Measurements from ENCODE around the gene FADS3.
"Not testable (repeated sequence)": the region's sequence is repeated elsewhere in the genome, so short reads cannot be mapped to it uniquely, and the experiment has no call there.

FADS3 gene

DNA sequence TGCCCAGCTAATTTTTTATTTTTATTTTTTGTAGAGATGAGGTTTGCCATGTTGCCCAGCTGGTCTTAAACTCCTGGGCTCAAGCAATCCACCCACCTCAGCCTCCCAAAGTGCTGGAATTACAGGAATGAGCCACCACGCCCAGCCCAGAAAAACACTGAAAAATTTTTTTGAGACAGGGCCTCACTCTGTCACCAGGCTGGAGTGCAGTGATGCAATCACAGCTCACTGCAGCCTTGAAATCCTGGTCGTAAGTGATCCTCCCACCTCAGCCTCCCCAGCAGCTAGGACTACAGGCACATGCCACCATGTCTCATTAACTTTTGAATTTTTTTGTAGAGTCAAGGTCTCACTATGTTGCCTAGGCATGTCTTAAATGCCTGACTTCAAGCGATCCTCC lies 9.1 kb downstream of the FADS3 start:
- H3K4me3 ChIP-seq (ENCODE audit: low read depth, low read length): not testable (repeated sequence)

DNA sequence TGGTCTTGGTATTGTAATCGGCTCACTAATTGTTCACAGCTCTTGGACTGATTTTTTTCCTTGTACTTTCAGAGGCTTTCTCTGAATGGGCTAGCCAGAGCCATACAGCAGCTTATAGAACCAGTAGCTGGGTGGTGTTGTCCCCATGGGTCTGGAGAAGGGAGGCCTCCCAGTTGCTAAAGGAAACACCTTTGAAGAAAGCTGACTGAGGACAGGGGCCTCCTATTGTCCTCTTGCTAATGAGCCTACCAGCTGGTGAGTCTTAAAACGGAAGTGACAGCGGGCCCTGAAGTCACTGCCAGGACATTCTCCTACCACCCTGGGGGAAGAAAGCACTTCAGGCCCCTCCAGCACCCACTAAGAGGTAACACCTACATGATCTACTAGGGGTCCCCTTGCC lies 9.9 kb downstream of the FADS3 start:
- no peak overlapping the region for H3K4me3 ChIP-seq (ENCODE audit: low read depth, low read length)

DNA sequence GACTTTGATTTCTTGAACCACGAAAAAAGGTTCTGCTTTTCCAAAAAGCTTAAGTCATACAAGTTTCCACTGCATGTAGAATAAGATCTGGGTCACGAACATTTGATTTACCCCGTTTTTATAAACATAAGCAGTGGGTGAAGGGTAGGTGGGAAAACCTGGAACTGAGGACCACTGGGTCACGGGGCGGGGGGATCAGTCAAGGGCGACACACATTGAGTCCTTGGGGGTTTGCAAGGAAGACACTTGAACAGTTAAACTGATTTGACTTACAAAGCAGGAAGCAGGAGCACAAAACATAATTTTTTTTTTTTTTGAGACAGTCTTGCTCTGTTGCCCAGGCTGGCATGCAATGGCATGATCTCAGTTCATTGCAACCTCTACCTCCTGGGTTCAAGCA lies 10.9 kb downstream of the FADS3 start:
- H3K4me3 ChIP-seq (ENCODE audit: low read depth, low read length): no peak overlapping the region

DNA sequence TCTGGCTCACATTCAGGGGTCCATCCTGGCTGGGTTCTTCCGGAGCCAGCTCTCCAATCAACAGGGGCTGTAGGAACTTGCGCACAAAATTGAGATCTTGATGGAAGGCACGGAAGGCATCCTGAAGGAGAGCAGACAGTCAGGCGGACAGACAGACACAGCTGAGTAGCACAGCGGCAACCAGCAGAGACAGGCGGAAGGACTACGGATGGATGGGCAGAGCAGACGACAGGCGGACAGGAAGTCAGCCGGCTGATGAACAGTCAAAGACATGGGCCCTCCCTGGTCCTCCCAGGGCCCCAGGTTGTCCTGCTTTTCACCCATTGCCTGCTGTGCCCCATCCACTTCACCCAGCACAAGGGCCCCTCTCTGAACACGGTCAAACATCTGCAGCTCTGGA lies 11.3 kb downstream of the FADS3 start:
- no peak overlapping the region for H3K4me3 ChIP-seq (ENCODE audit: low read depth, low read length)

DNA sequence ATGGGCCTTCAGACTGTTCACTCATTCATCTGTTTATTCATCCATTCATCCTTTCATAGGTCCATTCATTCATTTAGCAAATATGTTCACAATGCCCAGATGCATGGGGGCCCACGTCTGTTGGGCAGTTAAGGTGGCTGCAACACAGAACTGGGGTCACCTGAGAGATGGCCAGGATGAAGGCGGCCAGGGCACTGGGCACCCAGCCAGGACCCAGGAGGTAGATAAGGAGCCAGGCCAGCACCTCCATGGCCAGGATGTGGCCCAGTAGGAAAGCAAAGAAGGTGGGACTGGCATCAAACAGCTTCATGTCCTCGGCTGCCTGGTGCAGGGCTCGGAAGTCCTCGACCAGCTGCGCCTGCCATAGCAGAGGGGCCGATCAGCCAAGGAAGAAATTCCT lies 12.2 kb downstream of the FADS3 start:
- no peak overlapping the region for H3K4me3 ChIP-seq (ENCODE audit: low read depth, low read length)

DNA sequence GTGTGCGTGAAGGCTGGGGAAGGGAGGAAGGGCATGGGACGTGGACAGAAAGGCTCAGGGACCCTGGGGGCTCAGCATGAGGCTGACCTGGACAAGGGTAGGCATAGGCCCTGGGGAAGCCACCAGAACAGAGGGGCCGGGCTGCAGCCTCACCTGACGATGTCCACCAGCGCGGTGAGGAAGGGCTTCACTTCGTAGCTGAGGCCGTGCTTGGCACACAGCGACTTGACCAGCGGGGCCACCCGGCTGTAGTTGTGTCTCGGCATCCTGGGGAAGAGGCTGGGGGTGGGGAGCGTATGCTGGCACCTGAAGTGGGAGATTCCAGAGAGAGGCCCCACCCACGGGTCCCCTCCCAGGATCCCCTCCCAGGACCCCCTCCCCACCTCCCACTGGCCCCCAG lies 15.6 kb downstream of the FADS3 start:
- H3K4me3 ChIP-seq (ENCODE audit: low read depth, low read length): no peak overlapping the region

DNA sequence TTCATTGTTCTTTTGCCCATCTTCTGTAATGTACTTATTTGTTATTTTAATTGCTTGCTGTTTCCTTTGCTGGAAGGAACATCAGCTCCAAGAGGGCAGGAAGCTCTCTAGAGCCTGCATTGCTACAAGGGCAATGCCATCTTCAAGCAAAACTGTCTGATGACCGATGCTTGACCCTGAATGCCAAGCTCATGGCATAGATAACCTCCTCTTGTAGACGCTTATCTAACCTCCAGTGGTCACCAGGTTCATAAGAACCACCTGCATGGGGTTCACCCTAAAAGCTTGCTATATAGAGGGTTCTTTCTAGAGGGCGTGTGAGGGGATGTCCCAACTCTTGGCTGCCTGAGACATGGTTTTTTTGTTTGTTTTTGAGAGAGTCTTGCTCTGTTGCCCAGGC lies 16.5 kb downstream of the FADS3 start:
- no peak overlapping the region for H3K4me3 ChIP-seq (ENCODE audit: low read depth, low read length)

DNA sequence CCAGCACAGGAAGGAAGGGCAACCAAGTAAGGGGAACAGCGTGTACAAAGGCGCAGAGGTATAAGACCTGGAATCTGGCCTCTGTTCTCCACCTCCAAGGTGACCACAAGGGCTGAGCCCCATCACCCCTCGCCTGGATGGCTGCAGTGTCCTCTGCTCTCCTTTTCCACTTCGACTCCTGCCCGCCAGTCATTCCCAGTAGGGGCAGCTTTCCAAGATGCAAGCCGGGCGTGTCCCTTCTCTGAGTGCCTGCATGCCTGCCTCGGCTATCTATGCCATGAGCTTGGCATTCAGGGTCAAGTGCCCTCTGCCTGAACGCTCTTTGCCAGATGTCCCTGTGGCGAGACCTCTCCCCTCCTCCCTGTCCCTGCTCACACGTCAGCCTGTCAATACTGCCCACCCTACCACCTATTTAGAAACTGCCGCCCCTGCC lies 17.0 kb downstream of the FADS3 start:
- H3K4me3 ChIP-seq (ENCODE audit: low read depth, low read length): no peak overlapping the region

DNA sequence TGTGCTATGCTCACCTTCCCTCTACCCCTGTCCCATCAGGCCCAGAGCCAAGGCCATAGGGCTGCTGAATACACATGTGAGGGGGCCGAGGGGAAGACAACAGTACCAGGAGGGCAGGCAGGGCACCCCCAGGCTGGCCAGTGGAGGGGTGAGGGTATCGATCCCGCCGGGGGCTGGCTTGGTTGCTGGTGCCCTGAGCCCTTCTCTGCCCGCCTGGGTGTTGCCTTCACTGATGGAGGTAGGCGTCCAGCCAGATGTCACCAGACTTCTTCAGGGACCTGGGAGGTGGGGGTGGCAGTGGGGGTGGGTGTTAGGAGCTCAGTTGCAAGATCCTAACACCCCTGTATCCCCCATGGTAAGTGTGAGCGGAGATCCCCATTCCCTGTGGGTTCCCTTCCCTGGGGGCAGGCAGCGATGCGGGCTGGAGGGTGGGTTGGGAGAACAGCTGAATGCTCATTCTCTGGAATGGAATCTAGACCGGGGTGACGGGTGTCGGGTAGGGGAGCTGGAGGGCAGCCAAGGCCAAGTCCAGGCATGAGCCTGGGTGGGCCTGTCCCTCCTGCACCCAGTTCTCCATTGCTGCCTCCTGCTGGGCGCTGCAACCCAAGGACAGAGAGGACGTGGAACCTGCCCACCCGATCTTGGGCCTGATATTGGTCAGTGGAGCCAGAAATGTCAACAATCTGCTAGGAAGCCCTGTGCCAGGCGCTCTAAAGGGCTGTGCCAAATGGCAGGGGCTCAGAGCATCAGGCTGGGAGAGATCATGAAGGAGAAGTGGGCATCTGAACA lies 17.6 kb downstream of the FADS3 start:
- H3K4me3 ChIP-seq (ENCODE audit: low read depth, low read length): no peak overlapping the region

DNA sequence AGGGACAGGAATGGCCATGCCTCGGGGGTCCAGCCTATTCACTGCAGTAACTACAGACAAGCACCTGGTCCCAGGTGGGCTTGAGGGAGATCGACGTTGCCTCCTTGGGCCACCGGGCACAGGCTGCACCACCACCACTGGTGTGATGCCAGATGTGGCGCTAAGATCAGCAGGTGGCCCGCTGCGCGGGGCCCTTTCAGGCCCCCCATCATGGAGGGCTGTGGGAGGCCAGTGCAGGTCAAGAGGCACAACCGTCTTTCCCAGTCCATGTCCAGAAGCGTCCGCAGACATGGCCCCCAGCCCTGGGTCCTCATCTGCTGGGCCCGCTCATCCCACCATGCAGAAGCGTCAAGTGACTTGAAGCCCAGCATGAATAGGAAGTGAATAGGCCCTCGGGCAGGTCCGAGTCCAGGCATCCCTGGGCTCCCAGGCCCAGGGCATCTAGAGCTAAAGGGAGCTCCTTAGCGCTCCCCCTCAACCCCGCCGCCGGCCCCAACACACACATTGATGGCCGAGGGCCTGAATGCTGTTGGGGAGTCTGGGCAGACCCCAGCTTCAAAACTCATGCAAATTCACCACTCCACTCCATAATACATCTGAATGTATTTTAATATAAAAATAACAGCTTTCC lies 18.3 kb downstream of the FADS3 start:
- no peak overlapping the region for H3K4me3 ChIP-seq (ENCODE audit: low read depth, low read length)

DNA sequence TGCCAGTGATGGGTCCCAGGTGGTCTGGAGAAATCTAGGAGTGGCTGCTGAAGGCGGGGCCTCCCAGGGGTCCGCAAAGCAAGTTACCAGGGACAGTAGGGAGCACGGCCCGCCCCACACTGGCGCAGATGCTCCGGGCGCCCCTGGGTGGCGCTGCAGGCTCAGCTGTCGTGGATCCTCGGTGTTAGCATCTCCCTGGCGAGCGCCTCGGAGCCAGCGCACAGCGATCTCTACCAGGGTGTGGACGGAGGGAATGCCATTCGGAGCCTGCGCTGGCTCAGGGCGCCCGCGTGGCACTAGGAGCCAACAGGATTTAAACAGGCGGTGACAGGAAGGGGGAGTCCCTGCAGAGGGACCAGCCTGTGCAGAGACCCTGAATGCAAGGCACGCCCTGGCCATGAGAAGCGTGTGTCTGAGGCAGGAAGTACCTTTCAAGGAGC lies 20.2 kb downstream of the FADS3 start:
- H3K4me3 ChIP-seq (ENCODE audit: low read depth, low read length): no peak overlapping the region

DNA sequence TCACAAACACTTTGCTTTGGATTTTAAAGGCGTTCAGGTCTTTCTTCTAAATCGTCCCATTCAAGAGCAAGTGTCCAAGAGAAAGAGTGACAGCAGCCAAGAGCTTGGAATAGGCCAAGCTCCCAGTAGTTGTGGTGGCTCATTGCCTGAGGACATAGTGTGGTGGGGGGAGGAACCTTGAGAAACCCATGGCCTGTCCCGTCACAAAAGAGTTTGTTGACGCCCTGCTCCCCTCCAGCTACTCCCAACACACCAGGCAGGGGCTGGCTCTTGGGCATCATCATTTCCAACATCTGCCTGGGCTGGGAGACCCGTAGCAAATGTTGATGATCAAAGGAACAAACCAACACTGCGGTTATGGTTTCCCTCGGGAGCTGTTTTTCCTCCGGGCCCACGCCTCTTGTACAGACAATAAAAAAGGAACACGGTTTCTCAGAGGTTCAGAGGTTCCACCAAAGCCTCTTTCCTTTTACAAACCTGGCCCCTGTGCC lies 20.8 kb downstream of the FADS3 start:
- no peak overlapping the region for H3K4me3 ChIP-seq (ENCODE audit: low read depth, low read length)

DNA sequence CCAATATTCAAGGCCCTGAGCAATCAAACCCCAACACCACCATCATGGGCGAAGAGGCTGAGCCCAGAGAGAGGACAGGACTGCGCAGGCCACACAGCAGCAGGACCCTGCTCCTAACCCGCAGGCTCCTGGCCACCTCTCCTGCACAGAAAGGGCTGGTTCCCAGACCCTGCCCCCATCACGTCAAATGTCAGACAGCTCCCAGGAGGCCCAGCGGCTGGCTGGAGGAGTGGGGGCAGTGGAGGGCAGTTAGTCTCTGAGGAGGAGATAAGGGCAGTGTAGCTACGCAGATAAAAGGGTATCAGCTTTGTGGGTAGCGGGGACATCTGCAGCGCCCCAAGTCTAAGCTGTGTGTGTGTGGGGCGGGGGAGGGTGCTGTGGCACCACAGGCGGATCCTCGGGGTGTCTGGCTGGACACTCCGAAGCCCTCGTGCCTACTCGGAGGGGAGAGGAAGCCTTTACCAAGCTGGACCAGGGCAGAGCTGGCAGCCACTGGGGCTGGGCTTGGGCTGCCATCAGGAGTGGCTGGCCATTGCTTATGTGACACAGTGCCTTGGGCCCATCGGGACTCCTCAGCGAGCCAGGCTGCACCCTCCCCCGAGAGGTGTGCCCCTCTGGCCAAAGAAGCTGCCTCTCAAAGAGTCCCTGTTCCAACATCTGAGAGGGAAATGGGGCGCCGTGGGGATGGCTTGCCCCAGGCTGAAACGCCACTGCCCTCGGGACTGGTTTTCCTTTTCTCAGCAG lies 21.5 kb downstream of the FADS3 start:
- no peak overlapping the region for H3K4me3 ChIP-seq (ENCODE audit: low read depth, low read length)

DNA sequence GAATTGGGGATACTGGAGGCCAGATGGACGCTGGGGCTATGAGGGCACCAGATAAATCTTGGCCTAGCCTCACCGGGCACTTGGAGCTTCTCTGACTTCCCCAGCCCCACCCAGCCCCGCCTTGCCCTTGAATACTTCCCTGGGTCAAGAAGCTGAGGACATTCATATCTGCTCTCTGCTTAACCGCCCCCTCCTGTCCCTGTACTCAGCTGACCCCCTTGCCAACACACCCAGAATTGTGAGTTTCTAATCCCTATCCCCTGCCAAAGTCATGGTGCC lies 22.0 kb downstream of the FADS3 start:
- H3K4me3 ChIP-seq (ENCODE audit: low read depth, low read length): no peak overlapping the region

DNA sequence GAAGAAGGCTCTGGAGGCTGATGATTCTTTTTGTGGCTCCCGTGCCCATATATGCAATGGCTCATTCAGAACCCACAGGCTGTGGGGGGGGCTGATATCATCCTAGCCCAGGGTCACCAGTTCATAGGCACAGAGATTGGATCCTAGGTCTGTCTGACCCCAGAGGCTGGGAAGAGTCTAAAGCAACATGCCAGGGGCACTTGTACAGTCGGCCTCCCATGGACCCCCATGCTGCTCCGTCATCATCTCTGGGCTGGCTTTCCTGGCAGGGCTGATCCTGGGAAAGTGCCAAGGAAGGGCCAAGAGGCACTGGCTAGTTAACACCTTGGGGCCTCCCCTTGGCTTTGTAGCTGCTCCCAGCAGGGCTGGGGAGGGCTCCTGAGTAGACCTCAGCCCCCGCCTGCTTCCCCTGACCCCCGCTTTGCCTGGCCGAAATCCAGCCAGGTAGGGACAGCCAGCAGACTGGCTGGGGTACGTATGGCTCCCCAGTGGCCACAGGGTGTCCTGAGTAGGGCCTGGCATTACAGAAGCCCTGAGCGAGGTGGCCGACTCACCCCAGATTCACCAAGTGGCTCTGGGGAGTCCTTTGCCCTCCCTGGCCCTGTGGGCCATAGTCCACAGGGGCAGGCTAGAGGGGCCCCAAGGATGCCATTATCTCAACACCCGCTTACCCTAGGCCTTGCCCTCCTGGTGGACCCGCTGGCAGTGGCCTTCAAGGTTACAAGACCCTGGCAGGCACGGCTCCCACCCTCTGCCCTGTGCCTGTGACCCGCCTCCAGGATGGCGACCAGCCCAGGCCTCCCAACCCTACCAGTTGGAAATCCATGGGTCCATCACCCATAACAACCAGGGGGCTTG lies 22.5 kb downstream of the FADS3 start:
- H3K4me3 ChIP-seq (ENCODE audit: low read depth, low read length): no peak overlapping the region

DNA sequence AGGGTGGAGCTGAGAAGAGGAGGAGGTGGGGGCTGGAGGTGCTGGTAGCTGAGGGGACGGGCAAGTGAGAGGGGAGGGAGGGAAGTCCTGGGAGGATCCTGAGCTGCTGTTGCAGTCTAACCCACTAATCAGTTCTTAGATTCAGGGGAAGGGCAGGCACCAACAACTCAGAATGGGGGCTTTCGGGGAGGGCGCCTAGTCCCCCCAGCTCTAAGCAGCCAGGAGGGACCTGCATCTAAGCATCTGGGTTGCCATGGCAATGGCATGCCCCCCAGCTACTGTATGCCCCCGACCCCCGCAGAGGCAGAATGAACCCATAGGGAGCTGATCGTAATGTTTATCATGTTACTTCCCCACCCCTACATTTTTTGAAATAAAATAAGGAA lies 24.4 kb downstream of the FADS3 start:
- no peak overlapping the region for H3K4me3 ChIP-seq (ENCODE audit: low read depth, low read length)

DNA sequence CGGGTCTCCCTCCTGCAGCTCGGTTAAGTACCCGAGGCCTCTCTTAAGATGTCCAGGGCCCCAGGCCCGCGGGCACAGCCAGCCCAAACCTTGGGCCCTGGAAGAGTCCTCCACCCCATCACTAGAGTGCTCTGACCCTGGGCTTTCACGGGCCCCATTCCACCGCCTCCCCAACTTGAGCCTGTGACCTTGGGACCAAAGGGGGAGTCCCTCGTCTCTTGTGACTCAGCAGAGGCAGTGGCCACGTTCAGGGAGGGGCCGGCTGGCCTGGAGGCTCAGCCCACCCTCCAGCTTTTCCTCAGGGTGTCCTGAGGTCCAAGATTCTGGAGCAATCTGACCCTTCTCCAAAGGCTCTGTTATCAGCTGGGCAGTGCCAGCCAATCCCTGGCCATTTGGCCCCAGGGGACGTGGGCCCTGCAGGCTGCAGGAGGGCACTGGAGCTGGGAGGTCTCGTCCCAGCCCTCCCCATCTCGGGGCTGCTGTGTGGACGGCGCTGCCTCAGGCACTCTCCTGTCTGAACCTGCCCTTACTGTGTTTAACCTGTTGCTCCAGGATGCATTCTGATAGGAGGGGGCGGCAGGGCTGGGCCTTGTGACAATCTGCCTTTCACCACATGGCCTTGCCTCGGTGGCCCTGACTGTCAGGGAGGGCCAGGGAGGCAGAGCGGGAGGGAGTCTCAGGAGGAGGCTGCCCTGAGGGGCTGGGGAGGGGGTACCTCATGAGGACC lies 25.0 kb downstream of the FADS3 start:
- no peak overlapping the region for H3K4me3 ChIP-seq (ENCODE audit: low read depth, low read length)

DNA sequence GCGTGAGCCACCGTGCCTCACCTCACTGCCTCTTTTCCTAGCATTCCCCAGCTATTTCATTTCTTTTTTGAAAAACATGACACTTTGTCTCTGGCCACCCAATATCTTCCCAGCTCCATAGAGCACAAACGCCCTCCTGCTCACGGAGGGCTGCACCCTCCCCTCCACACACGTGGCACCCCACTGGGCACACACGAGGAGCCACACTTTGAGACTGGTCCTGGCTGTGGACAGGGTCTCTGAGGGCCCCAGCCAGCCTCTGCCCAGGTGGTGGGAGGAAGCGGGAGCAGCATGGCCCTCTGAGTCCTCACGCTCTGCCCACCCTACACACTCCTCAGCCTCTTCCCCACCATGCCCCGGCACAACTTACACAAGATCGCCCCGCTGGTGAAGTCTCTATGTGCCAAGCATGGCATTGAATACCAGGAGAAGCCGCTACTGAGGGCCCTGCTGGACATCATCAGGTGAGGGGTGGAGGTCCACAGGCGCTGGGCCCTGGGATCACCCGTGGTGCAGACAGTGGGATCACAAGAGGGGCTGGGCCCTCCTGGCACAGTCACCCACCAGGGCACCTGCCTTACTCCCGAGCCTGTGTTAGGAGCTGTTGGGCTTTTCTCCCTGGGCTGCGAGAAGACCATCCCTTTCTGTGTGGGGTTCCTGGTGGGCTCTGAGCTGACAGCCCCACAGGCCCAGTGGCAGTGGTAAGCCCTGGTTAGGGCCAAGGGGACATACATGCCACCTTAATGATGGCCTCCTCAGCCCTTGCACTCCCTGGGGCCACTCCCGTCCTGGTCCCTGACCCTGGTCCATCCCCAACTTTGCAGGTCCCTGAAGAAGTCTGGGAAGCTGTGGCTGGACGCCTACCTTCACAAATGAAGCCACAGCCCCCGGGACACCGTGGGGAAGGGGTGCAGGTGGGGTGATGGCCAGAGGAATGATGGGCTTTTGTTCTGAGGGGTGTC lies 26.2 kb downstream of the FADS3 start:
- no peak overlapping the region for H3K4me3 ChIP-seq (ENCODE audit: low read depth, low read length)

DNA sequence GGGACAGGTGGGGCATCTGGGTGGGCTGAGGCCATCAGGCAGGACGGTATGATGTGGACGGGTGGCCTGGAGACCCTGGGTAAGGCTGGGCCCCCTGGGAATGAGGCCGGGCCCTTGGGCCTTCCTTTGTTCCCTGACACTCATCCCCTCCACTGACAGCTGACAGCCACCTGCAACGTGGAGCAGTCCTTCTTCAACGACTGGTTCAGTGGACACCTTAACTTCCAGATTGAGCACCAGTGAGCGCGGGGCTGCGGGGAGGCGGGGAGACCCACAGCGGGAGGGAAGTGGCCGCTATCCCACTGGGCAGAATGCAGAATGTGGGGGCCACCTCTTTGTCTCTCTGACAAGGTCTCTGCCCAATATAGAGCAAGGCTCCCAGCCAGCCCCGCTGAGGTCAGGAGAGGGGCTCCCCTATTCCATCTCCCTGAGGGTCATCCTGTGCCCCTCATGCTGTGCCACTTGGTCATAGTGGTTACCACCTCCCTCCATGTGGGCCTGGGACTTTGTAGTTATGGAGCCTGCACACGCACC lies 27.7 kb downstream of the FADS3 start:
- H3K4me3 ChIP-seq (ENCODE audit: low read depth, low read length): no peak overlapping the region
